ENCODE results near the gene KANSL3.

- no peak for TF ChIP-seq ELF4 (IDR thresholded peaks at IDR 0.05)
- TF ChIP-seq PKNOX1 (IDR thresholded peaks at IDR 0.05) = no peak
- no peak for TF ChIP-seq ZNF384 (IDR thresholded peaks at IDR 0.05)
- TF ChIP-seq NFRKB (IDR thresholded peaks at IDR 0.05) = no peak
- no peak for TF ChIP-seq LEF1 (IDR thresholded peaks at IDR 0.05; ENCODE audit: borderline replicate concordance)
- TF ChIP-seq SP1 (IDR thresholded peaks at IDR 0.05) = no peak
- no peak for TF ChIP-seq FOXM1 (IDR thresholded peaks at IDR 0.05; ENCODE audit: borderline replicate concordance)
- TF ChIP-seq SUZ12 (IDR thresholded peaks at IDR 0.05) = no peak
- no peak for TF ChIP-seq CTBP1 (IDR thresholded peaks at IDR 0.05; ENCODE audit: borderline replicate concordance)
- no peak for TF ChIP-seq FOXA1 (IDR thresholded peaks at IDR 0.05)
- no peak for TF ChIP-seq BHLHE40 (IDR thresholded peaks at IDR 0.05; ENCODE audit: borderline replicate concordance)
Observed at GRCh38 chr2:96622544-96622943, 15.6 kb downstream of the KANSL3 start.

Data from HEK293T (cell line).